ENCODE data around the gene SLCO3A1. TPM values are rescaled to one million over a fixed set of nuclear protein-coding genes. Genes with fewer than 3 reads are reported as not detected.

The SLCO3A1 gene
- total and polyA plus RNA-seq, 2 of the 8 experiments (the other 6 are each of a cell fraction or from before 2014, with no cell fraction given), result 15.1 to 20.4 TPM

- TF ChIP-seq CHD7 (IDR thresholded peaks at IDR 0.05; ENCODE audit: insufficient replicate concordance, low read length) (no peak), CHD2 (IDR thresholded peaks at IDR 0.05; ENCODE audit: low read length) (no peak), SRF (IDR thresholded peaks at IDR 0.05; ENCODE audit: low read depth, low read length) (no peak), TAF7 (optimal IDR thresholded peaks at IDR 0.05; ENCODE audit: borderline replicate concordance, low read depth, low read length) (no peak), ATF3 (IDR thresholded peaks at IDR 0.05; ENCODE audit: insufficient read depth, low read depth, low read length) (no peak), RAD21 (IDR thresholded peaks at IDR 0.05 in 1 of 2, conservative IDR thresholded peaks at IDR 0.05 in 1 of 2; ENCODE audit: low read depth in 2 of 2, low read length in 2 of 2) (no peak), RBBP5 (IDR thresholded peaks at IDR 0.05; ENCODE audit: borderline replicate concordance, low read depth, low read length) (no peak), RNF2 (IDR thresholded peaks at IDR 0.05; ENCODE audit: borderline replicate concordance, low read depth, low read length, missing control alignments, poor library complexity, severe bottlenecking) (no peak), PHF8 (conservative IDR thresholded peaks at IDR 0.05; ENCODE audit: low read depth, low read length) (no peak), CHD1 (IDR thresholded peaks at IDR 0.05; ENCODE audit: low read depth, low read length) (no peak)
Measured at GRCh38 chr15:91861223-91861622, 7.7 kb downstream of the SLCO3A1 start (continued).
